C4-2B (cell line): Measurements from ENCODE around the gene COL23A1.

Source experiments
- CTCF ChIP-seq: fragments of 450-650 bp; conservative IDR thresholded peaks from 2 replicates; pipeline ENCODE4 v1.5.1; 2017; ENCODE audit warnings: mild to moderate bottlenecking
- ZFX ChIP-seq: fragments of 450-650 bp; IDR thresholded peaks from 2 replicates; pipeline ENCODE4 v1.6.1; 2017

GRCh38 chr5:178360926-178361235, 229.3 kb downstream of the COL23A1 start:
- TF ChIP-seq CTCF (no peak), ZFX (no peak)
